ENCODE results near the gene MAML3.
A peak's percentile ranks its signal among the peaks of the same experiment; 100 is the strongest.

Gene MAML3

DNA sequence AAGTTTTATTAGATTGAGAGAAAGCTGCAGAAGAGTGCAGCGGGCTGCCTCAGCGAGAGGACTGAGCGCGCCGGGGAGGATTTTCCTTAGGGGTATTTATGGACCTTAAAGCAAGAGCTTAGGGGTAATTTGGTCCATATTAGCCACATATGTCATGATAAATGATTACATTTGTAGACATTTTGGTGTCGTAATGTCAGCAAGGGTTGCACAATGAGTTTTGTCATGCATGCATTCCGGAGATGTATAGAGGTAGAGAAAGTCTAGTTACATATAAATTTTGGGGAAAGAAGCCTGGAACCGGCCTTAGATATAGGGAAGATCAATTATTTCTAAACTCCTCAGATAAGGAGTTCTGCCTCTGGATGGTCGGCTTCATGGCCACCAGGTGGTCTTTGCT lies 478.3 kb downstream of the MAML3 start:
- no peaks in the 10 kb centered on the region for H3K9me3 Mint-ChIP-seq
- no peak overlapping the region for H3K4me3 Mint-ChIP-seq
- H3K27ac Mint-ChIP-seq = no peak overlapping the region
- ATAC-seq (replicated peaks) (no peak), DNase-seq (no peak)
- no peaks in the 10 kb centered on the region for H3K27me3 Mint-ChIP-seq
- H3K4me1 Mint-ChIP-seq (ENCODE audit: low read depth in 2 of 2) = no peaks in the 10 kb centered on the region
- peaks cover 3% of the 10 kb centered on the region for H3K36me3 Mint-ChIP-seq (ENCODE audit: insufficient read depth)

DNA sequence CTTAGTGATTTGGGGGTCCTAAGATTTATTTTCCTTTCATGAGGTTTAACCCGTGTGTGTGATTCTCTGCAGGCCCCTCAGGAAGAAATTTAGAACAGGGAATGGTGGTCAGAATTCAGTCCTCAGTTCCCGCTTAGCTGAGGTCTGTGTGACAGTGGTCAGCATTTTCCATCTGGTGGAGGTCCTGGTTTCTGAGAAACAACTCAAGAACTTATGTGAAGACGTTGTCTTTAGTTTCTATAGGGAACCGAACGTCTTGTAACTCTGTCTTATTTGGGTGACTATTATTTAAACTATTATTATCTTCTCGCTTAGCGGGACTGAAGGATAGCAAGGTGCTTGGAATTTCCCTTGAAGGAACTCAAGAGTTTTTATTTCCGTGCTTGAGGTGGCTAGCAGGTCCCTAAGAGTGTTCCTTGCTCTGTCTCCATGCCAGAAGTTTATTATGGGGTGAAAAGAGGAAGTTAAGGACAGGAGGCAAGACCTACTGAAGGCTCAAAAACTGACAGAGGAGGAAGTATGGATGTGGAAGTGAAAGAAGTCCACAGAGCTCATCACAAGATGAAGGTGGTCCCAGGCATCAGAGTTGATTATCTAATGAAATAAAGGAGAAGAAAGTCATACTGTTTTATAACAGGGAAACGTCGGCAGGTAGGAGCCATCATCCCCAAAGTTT lies 479.0 kb downstream of the MAML3 start:
- no peaks in the 10 kb centered on the region for H3K4me1 Mint-ChIP-seq (ENCODE audit: low read depth in 2 of 2)
- no peaks in the 10 kb centered on the region for H3K27me3 Mint-ChIP-seq
- no peaks in the 10 kb centered on the region for H3K9me3 Mint-ChIP-seq
- ATAC-seq (replicated peaks) = peak; percentile 31
- H3K27ac Mint-ChIP-seq = no peak overlapping the region
- no peak overlapping the region for H3K4me3 Mint-ChIP-seq
- peaks cover 3% of the 10 kb centered on the region for H3K36me3 Mint-ChIP-seq (ENCODE audit: insufficient read depth)
- no peak for DNase-seq

DNA sequence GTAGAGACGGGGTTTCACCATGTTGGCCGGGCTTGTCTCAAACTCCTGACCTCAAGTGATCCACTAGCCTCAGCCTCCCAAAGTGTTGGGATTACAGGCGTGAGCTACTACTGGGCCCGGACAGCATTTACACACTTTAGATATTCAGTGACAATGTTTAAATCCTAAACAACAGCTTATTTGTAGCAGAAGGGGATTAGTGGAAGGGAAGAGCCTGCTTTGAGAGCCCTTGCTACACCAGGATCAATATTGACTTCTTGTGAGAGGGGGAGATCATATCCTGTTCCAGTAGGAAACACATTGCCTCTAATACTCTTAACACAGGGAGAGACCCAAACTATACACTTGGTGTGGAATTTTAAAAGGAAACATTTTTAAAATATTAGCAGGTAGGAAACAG lies 481.3 kb downstream of the MAML3 start:
- H3K27me3 Mint-ChIP-seq = no peaks in the 10 kb centered on the region
- peaks cover 3% of the 10 kb centered on the region for H3K36me3 Mint-ChIP-seq (ENCODE audit: insufficient read depth)
- no peak for ATAC-seq (replicated peaks)
- DNase-seq = no peak
- no peak overlapping the region for H3K4me3 Mint-ChIP-seq
- no peaks in the 10 kb centered on the region for H3K4me1 Mint-ChIP-seq (ENCODE audit: low read depth in 2 of 2)
- no peaks in the 10 kb centered on the region for H3K9me3 Mint-ChIP-seq
- H3K27ac Mint-ChIP-seq = no peak overlapping the region

DNA sequence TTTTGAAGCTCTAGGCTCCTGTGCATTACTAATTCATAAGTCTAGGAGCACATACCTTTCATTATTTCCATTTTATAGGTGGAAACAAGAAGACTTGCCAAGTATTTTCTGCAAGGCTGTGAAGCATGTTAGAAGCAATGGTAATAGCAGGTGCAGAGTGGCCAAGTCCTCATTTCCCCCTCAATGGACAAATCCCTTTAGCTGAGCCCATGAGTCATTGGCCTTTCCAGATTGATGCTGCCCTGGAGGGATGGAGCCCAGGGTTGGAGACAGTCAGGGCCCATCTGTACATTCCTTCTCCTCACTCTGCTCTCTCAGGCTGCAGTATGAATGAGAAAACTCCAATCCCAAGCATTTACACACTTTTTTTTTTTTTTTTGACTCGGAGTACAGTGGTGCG lies 481.8 kb downstream of the MAML3 start:
- Mint-ChIP-seq H3K36me3 (ENCODE audit: insufficient read depth) (peaks cover 3% of the 10 kb centered on the region), H3K4me1 (ENCODE audit: low read depth in 2 of 2) (no peaks in the 10 kb centered on the region), H3K4me3 (no peak overlapping the region), H3K27me3 (no peaks in the 10 kb centered on the region), H3K9me3 (no peaks in the 10 kb centered on the region), H3K27ac (no peak overlapping the region)
- DNase-seq (no peak), ATAC-seq (replicated peaks) (no peak)

DNA sequence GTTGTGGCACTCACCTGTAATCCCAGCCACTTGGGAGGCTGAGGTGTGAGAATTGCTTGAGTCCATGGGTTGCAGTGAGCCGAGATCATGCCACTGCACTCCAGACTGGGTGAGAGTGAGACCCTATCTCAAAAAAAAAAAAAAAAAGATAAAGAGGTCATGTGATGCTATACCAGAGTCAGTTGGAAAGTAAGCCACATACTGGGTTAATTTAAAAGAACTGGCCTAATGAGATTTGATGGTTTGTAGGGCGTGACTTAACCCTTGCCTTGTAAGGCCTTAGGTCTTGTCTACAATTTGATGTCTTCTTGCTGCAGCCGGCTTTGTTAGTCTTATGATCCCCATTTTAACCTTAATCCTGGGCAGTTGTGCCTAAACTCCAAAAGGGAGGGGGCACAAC lies 483.2 kb downstream of the MAML3 start:
- DNase-seq (no peak), ATAC-seq (replicated peaks) (no peak)
- Mint-ChIP-seq H3K27me3 (no peaks in the 10 kb centered on the region), H3K4me3 (no peak overlapping the region), H3K9me3 (no peaks in the 10 kb centered on the region), H3K36me3 (ENCODE audit: insufficient read depth) (peaks cover 3% of the 10 kb centered on the region), H3K27ac (no peak overlapping the region), H3K4me1 (ENCODE audit: low read depth in 2 of 2) (peaks cover 9 to 10% of the 10 kb centered on the region in 2 donors)

DNA sequence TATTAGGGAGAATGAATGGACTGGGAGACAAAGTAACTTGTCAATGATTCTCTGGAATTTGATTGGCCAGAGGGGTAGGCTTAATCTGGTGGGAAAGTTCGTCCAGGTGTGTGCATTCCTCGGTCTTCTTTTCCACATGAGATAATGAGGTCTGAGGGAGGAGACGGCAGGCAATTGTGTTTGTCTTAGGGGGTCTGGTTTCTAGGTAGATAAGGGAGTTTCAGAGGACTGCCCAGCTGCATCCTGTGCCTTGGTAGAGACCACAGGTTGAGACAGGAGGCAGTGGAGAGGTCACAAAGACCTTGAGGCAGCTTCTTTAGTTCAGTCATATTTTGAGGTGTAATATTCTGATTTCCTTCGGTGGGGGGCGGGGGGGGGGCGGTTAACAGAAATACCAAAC lies 484.1 kb downstream of the MAML3 start:
- Mint-ChIP-seq H3K9me3 (no peaks in the 10 kb centered on the region), H3K36me3 (ENCODE audit: insufficient read depth) (no peaks in the 10 kb centered on the region), H3K4me3 (no peak overlapping the region), H3K27ac (no peak overlapping the region), H3K27me3 (no peaks in the 10 kb centered on the region), H3K4me1 (ENCODE audit: low read depth in 2 of 2) (peaks cover 14 to 15% of the 10 kb centered on the region in 2 donors)
- ATAC-seq (replicated peaks) (no peak), DNase-seq (no peak)

DNA sequence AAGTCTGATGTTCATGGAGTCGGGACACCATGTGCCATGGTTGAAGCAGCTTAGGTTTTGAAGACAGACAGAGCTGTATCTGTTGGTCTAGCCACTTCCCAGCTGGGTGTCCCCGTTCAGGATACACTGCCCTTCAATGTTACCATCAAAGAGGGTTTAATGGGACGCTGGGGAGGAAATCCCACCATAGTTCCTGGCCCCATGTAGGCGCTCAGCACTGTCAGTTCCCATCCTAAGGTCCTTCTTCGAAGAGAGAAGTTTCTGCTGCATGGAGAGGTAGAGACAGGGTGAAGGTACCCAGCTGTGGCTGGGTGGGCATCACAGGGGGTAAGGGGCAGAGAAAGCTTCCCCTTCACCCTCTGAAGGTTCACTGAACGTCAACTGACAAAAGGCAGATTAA lies 484.6 kb downstream of the MAML3 start:
- no peak for ATAC-seq (replicated peaks)
- no peaks in the 10 kb centered on the region for H3K36me3 Mint-ChIP-seq (ENCODE audit: insufficient read depth)

DNA sequence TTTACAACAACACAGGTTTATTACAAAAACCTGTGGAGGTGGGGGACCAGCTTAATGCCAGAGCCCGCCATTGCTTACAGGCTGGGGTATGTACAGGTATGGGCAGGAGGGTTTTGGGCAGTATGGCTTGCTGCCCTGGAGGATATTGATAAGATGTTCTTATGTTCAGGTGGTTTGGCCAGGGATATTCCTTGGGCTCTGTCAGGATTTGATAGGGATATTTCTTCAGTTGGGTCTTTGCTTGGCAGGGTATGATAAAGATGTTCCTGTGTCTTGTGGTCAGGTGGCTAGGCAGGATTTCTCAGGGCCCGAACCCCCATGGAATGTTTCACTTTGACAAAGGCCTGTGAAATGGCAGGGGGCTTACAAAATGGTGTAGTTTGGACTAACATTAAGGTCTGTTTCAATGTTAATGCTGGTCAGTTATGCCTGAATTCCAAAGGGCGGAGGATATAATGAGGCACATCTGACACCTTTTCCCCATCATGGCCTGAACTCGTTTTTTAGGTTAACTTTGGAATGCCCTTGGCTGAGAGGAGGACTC lies 485.3 kb downstream of the MAML3 start:
- Mint-ChIP-seq H3K27ac (no peak overlapping the region), H3K4me1 (ENCODE audit: low read depth in 2 of 2) (peaks cover 14 to 15% of the 10 kb centered on the region in 2 donors), H3K4me3 (no peak overlapping the region), H3K27me3 (no peaks in the 10 kb centered on the region), H3K36me3 (ENCODE audit: insufficient read depth) (no peaks in the 10 kb centered on the region), H3K9me3 (no peaks in the 10 kb centered on the region)
- DNase-seq = no peak
- ATAC-seq (replicated peaks) = no peak

More for the DNA sequence above, 484.6 kb downstream of the MAML3 start:
- no peak for DNase-seq
- H3K27ac Mint-ChIP-seq = no peak overlapping the region
- no peaks in the 10 kb centered on the region for H3K9me3 Mint-ChIP-seq
- no peaks in the 10 kb centered on the region for H3K27me3 Mint-ChIP-seq
- no peak overlapping the region for H3K4me3 Mint-ChIP-seq
- H3K4me1 Mint-ChIP-seq (ENCODE audit: low read depth in 2 of 2) = peaks cover 14 to 15% of the 10 kb centered on the region in 2 donors

DNA sequence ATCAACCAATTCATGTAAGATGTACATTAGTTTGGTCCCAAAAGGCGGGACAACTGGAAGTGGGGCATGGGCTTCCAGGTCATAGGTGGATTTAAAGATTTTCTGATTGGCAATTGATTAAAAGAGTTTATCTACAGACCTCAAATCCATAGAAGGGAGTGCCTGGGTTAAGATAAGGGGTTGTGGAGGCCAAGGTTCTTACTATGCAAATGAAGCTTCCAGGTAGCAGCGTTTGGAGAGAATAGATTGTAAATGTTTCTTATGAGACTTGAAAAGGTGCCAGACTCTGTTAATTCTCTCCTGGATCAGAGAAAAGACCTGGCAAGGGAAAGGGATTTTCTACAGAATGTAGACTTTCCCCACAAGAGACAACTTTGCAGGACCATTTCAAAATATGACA lies 485.9 kb downstream of the MAML3 start:
- Mint-ChIP-seq H3K27me3 (no peaks in the 10 kb centered on the region), H3K4me3 (no peak overlapping the region), H3K27ac (no peak overlapping the region), H3K36me3 (ENCODE audit: insufficient read depth) (no peaks in the 10 kb centered on the region), H3K9me3 (no peaks in the 10 kb centered on the region), H3K4me1 (ENCODE audit: low read depth in 2 of 2) (peaks cover 14 to 15% of the 10 kb centered on the region in 2 donors)
- ATAC-seq (replicated peaks) (no peak), DNase-seq (no peak)
